Placental pericyte (primary cell): ENCODE results near the gene DCLK1. TPM values are rescaled to one million over a fixed set of nuclear protein-coding genes. Genes with fewer than 3 reads are reported as not detected.

Experiments used
- total RNA-seq: library from RNA; depleted of rRNA; stranded (reverse); fragments of >200 nt; gene quantifications from 2 replicates; pipeline ENCODE4 v1.2.3, GENCODE V29; 2012

Gene DCLK1
- total RNA-seq: under 0.01 and 1.1 TPM in 2 replicates

GRCh38 chr13:36131222-36131930, at the start of gene DCLK1:
TSS of gene DCLK1 (minus strand) at chr13:36131382.

Other genes with a start within 250 kb of the DCLK1 start
- gene SOHLH2, start 83.2 kb upstream of the DCLK1 start, total RNA-seq: 0.22 and 0.72 TPM in 2 replicates
- gene CCDC169, start 166.4 kb upstream of the DCLK1 start, total RNA-seq: 1.3 and 3.3 TPM in 2 replicates
- 48.8 and 71.8 TPM in 2 replicates for gene SPART, start 215.0 kb upstream of the DCLK1 start, total RNA-seq